Measurements from ENCODE around the gene CPT1B. TPM values are rescaled to one million over a fixed set of nuclear protein-coding genes. Genes with fewer than 3 reads are reported as not detected.

CPT1B gene
- total and polyA plus RNA-seq, 2 donors (not counting 1 experiment from before 2014, with no cell fraction given), result 55.0 to 109 TPM

- CTCF ChIA-PET, result interaction anchor here (1.0 kb wide), 1 partner anchor 21 kb away, joined by 3 read pairs; no protein-coding TSS in a partner anchor
- POLR2A ChIA-PET, result no interaction called here
These were observed 9.6 kb downstream of the CPT1B start for GRCh38 chr22:50568626-50569025.

More at GRCh38 chr22:50568626-50569025, 9.6 kb downstream of the CPT1B start:
- H3K4me1 ChIP-seq (ENCODE audit: control insufficient read depth in 2 of 2, insufficient read depth in 2 of 2, low read length in 2 of 2), result peaks cover under 1 to 14% of the 10 kb centered on the region in 2 donors
- no peaks in the 10 kb centered on the region for H3K9me3 ChIP-seq (ENCODE audit: control extremely low read depth in 1 of 3, control insufficient read depth in 2 of 3, insufficient read depth in 1 of 3, low read length in 2 of 3)
- no peaks in the 10 kb centered on the region for H3K79me2 ChIP-seq (ENCODE audit: control insufficient read depth, insufficient read depth, low read length)
- no peak overlapping the region for H3K27ac ChIP-seq (ENCODE audit: low read length in 2 of 2)
- H3K9ac ChIP-seq (ENCODE audit: low read length), result no peak overlapping the region
- H4K20me1 ChIP-seq (ENCODE audit: control insufficient read depth, insufficient read depth, low read length, poor library complexity, severe bottlenecking), result no peaks in the 10 kb centered on the region
- no peak overlapping the region for H3K4me3 ChIP-seq (ENCODE audit: control extremely low read depth in 1 of 5, extremely low read depth in 1 of 5, insufficient read depth in 1 of 5, low read depth in 2 of 5, low read length in 4 of 5)
- H3K27me3 ChIP-seq (replicated peaks in 1 of 4; ENCODE audit: control extremely low read depth in 1 of 4, control insufficient read depth in 3 of 4, insufficient read depth in 4 of 4, low read length in 3 of 4), result no peaks in the 10 kb centered on the region
- H3K36me3 ChIP-seq (replicated peaks in 1 of 2; ENCODE audit: control extremely low read depth in 1 of 2, control insufficient read depth in 1 of 2, extremely low read depth in 1 of 2, insufficient read depth in 2 of 2, low read length in 1 of 2), result peaks cover 0 to 19% of the 10 kb centered on the region in 2 experiments
- Mint-ChIP-seq H3K4me1 (peaks cover 14% of the 10 kb centered on the region), H3K27me3 (no peaks in the 10 kb centered on the region), H3K4me3 (no peak overlapping the region), H3K27ac (no peak overlapping the region), H3K9me3 (ENCODE audit: insufficient read depth) (no peaks in the 10 kb centered on the region)
- H3K4me2 ChIP-seq (replicated peaks; ENCODE audit: low read depth, low read length, poor library complexity, severe bottlenecking), result no peak overlapping the region
- WGBS (ENCODE audit: insufficient coverage), result 98% methylated on average over 7 of the region's 7 CpGs
- no peak for TF ChIP-seq CTCF (IDR thresholded peaks at IDR 0.05)
- no peak for TF ChIP-seq EZH2 (IDR thresholded peaks at IDR 0.05; ENCODE audit: borderline replicate concordance, insufficient read depth, low read depth, low read length, poor library complexity, severe bottlenecking)
- no peak for DNase-seq
- H2AFZ ChIP-seq (ENCODE audit: insufficient read depth, low read depth, low read length, poor library complexity, severe bottlenecking), result no peak overlapping the region
- intact Hi-C loops (cut with micrococcal nuclease), result no loop called here
- no peak for ATAC-seq (ENCODE audit: low read depth)
